Stimulated activated naive CD4-positive, alpha-beta T cell (primary cell): ENCODE data around the gene XPO5.
"Not testable (repeated sequence)": the region's sequence is repeated elsewhere in the genome, so short reads cannot be mapped to it uniquely, and the experiment has no call there.

Source experiments
- DNase-seq, 6 experiments: peaks; one replicate each; lab custom pipeline; 2025; lab: John Stamatoyannopoulos, UW

XPO5 gene

DNA sequence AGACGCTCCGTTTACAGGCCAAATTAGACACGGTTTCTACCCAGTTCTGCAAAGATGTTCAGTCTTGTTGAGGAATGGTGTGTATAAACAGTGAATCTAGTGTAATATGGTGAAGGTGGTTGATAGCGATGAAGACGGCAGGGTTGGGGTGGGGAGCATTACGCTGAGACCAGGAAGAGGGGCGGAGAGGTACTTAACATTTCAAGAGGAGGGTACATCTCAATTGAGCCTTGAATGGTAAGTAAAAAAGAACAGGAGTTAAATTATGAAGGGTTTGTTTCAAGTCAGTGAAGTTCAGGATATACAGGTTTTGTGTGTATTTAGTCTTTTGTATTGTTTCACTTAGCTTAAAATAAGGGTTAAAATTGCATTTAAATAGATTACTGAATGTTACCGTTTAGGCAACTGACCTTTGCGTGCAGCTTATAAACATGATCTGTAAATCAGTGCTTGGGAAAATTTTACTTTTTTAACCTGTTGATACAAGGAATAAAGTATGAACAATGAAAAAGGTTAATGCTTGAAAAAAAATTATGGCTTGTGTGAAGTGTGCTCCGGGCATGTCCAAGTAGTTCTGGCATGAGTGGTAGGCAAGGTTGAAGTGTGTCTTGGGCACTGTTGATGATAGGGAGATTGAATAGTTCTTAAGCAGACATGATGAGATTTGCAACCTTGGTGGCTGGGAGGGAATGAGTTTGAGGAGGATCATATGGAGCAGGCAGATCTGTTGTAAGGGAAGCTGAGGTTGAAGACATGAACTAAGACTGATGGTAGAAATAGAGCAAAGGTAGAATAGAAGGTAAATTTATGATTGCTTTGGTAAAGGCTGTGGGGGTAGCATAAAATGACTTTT, 58.1 kb downstream of the XPO5 start:
- no peak for DNase-seq

DNA sequence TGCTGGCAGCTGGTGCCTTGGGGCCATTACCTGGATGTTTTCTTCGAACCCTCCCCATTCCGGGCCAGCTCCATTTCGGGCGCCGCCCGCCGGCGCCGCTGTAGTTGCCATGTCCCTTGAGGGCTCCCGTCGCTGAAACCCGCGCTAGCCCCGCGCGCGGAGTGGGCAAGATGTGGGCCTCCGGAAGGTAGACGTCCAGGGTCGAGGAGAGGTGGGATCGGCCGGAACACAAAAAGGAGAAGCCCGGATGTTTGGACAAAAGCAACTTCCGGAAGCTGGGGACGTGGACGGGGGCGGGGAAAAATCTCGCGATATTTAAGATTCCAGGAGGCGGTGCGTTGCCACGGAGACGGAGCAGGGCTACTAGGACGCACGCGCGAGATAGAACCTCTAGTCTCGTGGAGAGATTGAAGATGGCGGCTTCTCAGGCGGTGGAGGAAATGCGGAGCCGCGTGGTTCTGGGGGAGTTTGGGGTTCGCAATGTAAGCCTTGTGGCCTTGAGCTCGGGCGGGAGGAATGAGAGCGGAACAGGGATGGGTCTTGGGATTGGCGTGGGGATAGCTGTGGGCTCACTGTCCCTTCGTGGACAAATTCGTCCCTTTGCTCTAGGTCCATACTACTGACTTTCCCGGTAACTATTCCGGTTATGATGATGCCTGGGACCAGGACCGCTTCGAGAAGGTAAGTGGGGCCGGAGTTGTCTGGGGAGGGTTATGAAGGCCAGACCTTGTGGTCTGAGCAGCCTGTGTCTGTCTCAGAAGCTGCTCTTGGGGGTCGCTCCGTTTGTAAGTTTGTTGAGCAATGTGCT, 58.9 kb downstream of the XPO5 start, which contains the start of the genes POLR1C and YIPF3:
TSS of gene POLR1C (plus strand) at position 393 of the 808 bp plus-strand sequence. CDS start at position 414, 21 bp downstream.
TSS of gene YIPF3 (minus strand) at position 230 of the 808 bp plus-strand sequence. CDS start at position 111, 119 bp downstream.
- DNase-seq = peak; percentile 87 to 97 (median 95)

DNA sequence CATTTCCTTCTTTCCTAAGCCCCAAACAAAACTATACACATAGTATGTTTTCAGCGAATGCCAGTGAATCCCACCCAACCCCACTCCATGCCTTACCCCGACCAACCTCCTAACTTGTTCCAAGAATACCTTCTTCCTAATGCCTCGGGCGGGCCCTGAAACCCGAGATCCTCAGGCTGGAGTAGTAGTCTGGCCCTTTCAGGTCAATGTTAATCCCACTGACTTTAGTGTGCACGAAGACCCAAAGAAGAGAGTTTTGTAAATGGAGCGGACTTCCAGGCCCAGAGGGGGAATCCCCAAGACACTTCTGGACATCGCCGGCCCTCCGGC, 59.5 kb downstream of the XPO5 start:
- no peak for DNase-seq

DNA sequence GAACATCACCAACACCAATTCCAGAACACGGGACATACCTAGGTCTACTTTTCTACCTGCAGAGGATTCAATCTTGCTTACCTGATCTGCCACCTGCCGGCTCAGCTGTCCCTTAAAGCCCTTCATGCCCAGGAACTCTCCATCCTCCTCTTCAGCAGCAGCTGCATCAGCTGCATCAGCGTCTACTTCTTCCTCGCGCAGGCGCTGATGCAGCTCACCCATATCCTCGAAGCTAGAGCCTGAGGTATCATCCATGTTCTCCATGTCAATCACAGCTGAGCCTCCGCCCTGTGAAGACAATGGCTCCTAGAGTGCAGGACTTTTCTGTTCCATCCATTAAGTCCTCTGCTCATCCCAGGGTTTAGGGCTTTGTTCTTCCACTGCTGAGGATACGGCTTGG, 60.0 kb downstream of the XPO5 start:
- DNase-seq = no peak

DNA sequence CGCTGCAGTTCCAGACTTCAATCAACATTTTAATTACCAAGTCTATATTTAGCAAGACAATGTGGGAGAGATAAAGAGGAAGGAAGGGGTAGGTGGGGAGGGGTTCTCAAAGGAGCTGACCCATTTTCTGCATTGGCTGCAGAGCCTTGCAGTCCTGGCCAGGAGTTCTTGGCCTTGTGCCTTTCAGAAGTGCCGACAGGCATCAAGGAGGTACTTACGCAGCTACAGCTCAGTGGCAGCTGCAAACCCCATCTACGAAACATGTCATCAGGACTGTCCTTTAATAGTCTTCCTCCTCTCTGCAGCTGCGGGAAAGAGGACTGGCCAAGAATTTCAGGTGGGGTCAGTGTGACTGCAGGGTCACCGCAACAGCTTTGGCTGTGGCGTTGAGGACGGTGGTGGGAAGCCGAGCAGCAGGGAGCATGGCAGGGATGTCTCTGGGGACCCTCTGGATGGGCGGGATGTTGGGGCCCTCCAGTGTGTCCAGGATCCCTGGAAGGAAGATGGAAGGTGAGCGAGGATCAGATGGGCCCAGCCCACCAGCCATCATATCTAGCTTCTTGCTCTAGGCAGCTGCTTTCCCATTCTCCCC, 63.9 kb downstream of the XPO5 start:
- no peak for DNase-seq

DNA sequence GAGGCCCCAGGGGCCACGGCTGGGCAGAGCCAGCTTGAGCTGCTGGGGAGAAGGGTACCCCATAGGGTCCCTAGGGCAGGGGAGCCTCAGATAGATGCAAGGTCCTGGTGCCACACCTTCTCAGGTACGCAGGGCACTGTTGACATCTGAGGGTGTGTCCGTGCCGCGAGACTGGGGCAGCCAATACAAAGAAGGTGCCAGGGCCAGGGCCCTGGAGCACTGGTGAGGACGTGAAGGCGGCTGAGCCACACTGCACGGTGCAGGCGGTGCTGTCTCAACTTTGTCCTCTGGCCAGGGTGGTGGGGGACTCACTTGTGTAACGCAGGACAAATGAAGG, 65.0 kb downstream of the XPO5 start:
- DNase-seq = no peak

DNA sequence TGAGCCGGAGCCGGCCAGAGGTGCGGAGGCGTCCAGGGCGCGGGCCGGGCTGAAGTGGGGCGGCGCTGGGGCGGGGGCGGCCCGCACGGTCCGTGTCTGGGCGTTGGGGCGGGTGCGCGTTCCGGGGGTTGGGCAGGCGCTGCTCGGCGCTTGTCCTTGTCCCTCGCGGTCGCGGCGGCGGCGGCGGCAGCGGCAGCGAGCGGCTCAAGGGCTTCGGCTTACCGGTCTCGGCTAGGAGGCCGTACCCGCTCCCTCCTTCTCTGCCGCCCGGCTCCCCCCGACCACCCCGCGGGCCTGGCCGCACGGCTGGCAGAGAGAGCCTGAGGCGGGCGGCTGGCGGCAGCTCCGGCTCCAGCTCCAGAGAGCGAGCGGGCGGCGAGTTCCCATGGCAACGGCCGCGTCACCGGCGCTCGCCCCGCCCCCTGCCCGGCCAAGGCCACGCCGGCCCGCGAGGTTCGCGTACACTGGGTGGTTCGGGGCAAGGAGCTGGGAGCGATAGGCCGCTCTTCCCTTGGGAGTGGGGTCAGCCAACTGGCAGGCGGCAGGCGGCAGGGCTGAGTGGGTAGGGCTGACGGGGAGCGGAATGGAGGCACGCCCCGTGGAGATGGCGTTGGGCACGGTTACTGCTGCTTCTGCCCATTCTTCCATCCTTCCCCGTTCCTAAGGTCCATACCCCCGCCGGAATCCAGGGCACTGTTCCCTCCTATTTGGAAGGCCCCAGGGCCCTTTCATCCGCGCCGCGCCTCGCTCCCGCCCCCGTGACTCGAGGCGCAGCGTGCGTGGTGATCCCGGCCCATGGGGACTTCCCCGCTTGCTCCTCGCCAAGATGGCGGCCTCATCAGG, 65.6 kb downstream of the XPO5 start, which contains the start of gene LRRC73:
TSS of gene LRRC73 (minus strand) at position 363 of the 843 bp plus-strand sequence. CDS start 561 bp downstream, outside the sequence.
- DNase-seq = peak; percentile 45 to 69 (median 66)

DNA sequence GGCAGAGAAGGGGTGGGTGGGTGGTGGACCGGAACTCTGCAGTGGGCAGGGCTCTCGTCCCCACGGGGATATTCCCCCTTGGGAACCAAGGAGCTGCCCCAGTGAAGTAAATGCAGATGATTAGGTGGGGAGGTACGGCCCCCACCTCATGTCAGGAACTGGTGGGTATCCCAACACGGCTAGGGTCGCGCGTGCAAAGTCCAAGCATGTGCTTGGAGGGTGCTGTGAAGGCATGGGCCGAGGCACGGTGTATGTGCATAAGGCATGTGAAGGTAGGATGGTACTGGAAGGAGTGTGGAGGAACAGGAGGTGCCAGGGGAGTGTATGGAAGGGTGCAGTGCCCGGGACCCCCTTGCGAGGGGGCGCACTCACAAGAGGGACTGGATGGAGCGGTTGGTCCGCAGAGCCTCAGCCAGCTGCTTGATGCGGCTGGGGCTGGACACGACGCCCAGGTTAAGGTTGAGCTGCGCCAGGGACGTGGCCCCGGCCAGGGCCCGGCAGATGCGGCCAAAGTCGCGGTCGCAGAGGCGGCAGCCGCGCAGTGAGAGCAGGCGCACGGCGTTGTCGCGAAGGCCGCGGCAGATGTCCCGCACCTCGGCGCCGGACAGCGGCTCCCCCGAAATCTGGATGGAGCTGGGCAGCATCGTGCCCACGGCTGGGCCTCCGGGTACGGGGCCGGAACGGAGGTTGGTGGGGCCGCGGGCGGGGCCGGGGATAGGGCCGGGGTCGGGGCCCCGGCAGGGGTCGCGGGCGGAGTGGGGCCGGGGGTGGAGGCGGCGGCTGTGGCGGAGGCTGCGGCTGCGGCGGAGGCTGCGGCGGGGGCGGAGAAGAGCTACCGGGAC, 66.5 kb downstream of the XPO5 start:
- DNase-seq = peak in 1 of 6 experiments; percentile 16

DNA sequence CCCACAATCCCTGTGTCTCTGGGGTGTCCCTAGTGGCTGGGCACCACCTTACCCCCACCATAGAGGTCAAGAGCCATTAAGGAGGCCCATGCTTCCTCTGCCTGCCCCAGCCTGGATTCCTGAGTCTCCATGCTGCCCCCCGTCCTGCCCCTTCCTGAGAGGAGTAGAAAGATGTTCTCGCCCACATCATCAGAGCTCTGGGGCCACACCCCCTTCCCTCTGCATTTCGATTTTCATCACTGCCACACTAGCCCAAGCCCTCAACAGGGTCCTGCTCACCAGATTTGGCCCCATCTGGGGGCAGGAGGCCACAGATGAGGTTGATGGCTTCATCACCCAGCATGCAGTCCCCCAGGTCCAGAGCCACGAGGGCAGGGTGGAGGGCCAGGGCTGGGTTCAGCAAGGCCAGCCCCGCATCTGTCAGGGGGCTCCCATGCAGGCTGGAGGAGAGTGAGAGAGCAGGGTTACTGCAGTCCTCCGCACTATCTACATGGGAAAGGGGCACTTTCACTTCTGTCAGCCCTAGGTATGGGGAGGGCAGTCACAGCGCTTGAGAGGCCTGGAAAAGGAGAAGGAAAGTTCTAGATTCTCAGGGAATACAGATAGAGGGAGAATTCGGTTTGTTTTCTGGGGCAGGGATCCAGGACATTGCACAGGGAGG, 67.2 kb downstream of the XPO5 start:
- DNase-seq = no peak

DNA sequence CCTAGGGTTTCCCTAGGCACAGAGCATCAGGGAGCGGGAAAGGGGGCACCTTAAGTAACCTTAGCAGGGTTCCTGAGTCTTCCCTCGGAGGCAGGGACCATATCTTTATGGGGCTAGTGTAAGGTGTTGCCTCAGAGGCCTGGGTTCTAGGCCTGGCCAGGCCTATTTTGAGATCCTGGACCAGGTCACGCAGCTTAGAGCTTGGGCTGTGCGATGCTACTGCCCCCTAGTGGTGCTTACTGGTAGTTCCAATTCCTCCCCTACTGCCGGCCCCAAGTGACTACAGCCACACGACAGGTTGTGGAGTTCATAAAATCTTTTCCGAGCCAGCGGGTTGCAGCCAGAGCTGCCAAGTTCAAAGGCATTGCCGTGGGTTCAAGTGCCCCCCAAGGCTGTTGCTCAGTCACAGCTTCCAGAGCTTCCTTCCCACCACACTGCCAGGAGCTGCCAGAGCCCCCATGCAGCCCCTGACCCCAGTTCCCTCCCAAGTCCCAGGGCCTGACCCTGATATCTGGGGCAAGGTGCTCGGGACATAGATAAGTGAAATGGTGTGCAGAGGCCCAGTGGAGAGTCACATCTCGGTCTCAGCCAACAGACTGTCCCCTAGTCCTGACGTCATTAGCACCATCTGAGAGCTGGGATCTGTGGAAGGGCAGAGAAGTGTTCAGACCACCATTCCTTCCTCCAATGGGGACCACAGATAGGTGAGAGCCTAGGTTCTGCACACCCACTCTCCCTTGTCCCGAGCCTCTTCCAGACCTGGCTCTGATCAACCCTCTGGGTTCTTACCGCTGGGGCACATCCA, 69.0 kb downstream of the XPO5 start:
- DNase-seq = peak; percentile 42 to 85 (median 64)

DNA sequence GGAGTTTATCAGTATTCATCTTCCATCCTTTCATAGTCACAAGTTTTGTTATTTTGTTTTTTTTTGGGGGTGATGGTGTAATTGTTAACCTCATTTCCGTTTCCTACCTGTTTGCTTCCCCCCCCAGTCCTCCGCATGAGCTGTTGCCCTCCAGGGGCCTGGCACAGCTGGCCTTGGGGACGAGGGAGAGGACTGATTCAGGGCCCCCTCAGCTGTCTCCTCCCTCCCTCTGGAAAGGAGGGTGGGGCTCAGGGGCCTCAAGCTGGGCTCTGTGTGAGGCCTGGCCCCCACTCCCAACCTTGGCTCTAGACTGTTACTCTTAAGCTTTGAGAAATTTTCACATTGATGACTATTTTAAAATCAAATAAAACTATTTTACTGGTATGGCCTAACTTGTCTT, 69.7 kb downstream of the XPO5 start:
- no peak for DNase-seq

DNA sequence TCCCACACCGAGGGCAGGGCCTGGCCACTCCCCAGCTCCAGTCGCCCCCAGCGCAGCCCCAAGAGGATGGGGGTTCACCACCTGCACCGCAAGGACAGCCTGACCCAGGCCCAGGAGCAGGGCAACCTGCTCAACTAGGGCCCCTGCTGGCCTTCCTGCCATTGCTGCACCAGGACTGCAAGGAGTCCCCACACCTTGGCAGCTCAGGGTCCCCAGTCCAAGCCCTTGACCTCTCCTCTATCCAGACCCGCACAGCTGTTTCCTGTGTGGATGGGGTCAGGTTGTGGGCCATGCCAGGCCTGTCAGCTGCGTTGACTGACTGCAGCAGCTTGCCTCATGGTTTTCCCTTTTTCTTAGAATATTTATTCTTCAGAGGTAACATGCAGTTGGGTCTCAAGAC, 70.1 kb downstream of the XPO5 start:
- no peak for DNase-seq

DNA sequence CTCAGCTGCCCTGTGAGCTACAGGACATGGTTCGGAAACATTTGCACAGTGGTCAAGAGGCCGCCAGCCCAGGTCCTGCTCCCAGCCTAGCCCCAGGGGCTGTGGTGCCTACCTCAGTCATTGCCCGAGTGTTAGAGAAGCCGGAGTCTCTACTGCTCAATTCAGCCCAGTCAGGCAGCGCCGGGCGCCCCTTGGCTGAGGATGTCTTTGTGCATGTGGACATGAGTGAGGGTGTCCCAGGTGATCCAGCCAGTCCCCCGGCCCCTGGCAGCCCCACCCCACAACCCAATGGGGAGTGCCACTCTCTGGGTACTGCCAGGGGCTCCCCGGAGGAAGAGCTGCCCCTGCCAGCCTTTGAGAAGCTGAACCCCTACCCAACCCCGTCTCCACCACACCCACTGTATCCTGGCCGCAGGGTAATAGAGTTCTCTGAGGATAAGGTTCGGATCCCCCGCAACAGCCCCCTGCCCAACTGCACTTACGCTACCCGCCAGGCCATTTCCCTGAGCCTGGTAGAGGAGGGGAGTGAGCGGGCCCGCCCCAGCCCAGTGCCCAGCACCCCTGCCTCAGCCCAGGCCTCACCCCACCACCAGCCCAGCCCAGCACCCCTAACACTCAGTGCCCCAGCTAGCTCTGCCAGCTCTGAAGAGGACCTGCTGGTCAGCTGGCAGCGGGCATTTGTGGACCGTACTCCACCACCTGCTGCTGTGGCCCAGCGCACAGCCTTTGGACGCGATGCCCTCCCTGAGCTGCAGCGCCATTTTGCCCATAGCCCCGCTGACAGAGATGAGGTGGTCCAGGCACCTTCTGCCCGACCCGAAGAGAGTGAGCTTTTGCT, 70.9 kb downstream of the XPO5 start:
- DNase-seq = no peak

DNA sequence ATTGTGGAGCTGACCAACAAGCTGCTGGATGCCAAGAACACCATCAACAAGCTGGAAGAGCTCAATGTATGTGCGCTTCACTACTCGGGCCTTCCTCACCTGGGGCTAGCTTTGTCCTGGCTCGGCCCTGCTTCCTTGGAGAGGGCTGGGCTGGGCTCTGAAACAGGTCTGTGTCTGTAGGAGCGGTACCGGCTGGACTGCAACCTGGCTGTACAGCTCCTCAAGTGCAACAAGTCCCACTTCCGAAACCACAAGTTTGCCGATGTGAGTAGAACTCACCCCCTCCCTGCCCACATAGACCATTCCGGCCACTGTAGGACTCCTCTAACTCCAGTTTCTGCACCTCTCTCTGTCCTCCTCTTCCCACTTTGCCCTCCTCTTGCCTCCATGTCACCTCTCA, 72.4 kb downstream of the XPO5 start:
- DNase-seq = no peak

DNA sequence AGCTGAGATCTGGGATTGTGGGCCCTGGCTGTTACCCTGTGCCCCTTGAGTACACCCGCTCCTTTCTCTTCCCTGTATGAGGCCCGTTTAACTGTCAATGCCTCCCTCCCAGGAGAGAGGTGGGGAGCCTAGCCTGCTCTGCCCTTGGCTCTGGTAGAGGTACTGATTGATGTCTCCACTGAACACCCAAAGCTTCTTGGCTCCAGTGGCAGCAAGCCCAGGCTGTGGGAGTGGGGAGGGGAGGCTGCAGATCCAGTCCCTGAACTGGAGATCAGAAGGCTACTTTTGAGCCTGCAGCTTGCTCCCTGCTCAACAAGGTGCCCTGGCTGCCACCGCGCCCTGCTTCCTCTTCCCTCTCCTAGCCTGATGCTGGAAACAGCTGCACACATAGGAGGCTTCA, 73.2 kb downstream of the XPO5 start:
- no peak for DNase-seq

DNA sequence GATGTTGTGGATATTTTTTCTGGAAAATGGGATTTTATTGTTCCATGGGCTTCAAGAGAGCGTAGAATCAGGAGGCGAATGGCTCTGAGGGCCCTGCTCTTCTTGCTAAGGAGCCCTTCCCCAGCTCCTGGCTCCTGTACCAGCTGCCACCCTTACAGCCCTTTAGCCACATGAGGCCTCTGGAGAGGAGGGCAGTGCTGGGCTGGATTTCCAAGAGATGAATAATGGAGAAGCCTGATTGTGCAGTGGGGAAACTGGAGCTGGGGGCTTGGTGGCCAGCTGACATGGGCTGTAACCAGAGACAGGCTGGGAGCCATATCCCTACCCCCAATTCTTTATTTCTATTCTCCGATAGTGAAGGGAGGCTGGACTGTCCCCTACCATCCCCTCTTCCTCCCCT, 74.9 kb downstream of the XPO5 start:
- no peak for DNase-seq

DNA sequence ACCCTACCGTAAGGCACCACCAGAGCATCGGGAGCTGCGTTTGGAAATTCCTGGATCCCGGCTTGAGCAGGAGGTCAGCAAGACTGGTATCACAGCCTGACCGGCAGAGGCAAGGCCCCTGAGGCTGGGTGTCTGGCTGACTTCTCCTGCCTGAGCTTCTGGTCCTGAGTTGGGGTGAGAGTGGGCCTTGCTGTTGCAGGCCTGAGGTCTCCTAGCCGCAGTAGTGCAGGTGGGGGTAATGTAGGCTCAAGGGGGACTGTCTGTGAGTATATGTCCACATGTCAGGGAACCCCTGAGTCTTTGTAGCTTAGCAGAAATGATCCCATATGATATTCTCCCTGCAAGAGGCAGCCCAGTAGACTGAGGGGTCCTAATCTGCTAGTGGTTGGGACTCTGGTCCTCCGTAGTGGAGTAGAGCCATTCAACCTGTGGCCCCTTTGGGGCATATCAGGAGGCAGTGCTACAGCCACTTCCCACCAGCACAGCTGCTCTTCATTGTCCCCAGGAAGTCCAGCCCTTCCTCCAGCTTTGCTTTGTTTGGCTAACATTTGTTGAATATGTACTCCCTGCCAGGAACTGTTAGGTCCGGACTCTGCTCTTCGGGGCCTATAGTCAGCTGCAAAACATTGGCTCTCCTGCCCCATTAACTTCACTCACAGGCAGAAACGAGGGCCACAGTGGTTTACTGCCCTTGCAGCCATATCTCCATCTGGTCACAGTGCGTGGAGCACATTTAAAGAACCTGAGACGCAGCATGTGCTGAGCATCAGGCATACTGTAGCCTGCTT, 76.6 kb downstream of the XPO5 start:
- DNase-seq = no peak

DNA sequence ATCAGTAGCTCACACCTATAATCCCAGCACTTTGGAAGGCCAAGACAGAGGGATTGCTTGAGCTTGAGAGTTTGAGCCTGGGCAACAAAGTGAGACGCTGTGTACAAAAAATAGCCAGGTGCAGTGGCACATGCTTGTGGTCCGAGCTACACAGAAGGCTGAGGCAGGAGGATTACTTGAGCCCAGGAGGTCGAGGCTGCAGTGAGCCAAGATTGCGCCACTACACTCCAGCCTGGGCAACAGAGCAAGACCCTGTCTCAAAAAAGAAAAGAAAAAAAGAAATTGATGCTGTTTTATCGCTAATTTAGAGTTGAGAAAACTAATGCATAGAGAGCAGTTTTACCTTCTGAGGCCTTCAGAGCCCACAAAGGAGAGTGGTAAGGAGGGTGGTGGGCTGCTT, 77.5 kb downstream of the XPO5 start:
- not testable (repeated sequence) for DNase-seq
